Activated CD8-positive, alpha-beta T cell treated with anti-CD3 and anti-CD28 coated beads, Interleukin-2, amount 10 ng/mL, durations not matched to agents 7 days and 5 days (primary cell): Measurements from ENCODE around the gene ZNF436. TPM values are rescaled to one million over a fixed set of nuclear protein-coding genes. Genes with fewer than 3 reads are reported as not detected.

Experiments
- ATAC-seq: fragments of 150-1000 bp; cut with Tn5 transposase; one replicate; pipeline ENCODE4 v1.10.0; 2021; ENCODE audit warnings: moderate library complexity
- CTCF ChIA-PET: fragments of 350-600 bp; sonication (Branson Sonifier 250); formaldehyde crosslinking; loops from one replicate; lab custom pipeline; 2021; ENCODE audit warnings: antibody characterized with exemption; lab: Charles Lee
- POLR2A ChIA-PET: fragments of 350-600 bp; sonication (Branson Sonifier 250); formaldehyde crosslinking; loops from one replicate; lab custom pipeline; 2021; ENCODE audit warnings: antibody characterized with exemption; lab: Charles Lee
- DNase-seq: peaks from one replicate; pipeline ENCODE4 v3.0.0-alpha.2; 2020
- H3K27ac Mint-ChIP-seq: one replicate; pipeline ENCODE4 v1.8.0; 2021; ENCODE audit warnings: mild to moderate bottlenecking, mixed read lengths
- H3K27me3 Mint-ChIP-seq: one replicate; pipeline ENCODE4 v1.8.0; 2021; ENCODE audit warnings: low read depth, mixed read lengths
- H3K36me3 Mint-ChIP-seq: one replicate; pipeline ENCODE4 v1.8.0; 2021; ENCODE audit warnings: low read depth, mixed read lengths
- H3K4me1 Mint-ChIP-seq: one replicate; pipeline ENCODE4 v1.8.0; 2021; ENCODE audit warnings: low read depth, mixed read lengths
- H3K4me3 Mint-ChIP-seq: one replicate; pipeline ENCODE4 v1.8.0; 2021; ENCODE audit warnings: mild to moderate bottlenecking, mixed read lengths
- H3K9me3 Mint-ChIP-seq: one replicate; pipeline ENCODE4 v1.8.0; 2022; ENCODE audit warnings: mixed read lengths; ENCODE audit not compliant: insufficient read depth
- total RNA-seq, 2 experiments: library from RNA; stranded (reverse); gene quantifications; one replicate each; pipeline ENCODE4 v1.2.3, GENCODE V29; 2021

Gene ZNF436
- total RNA-seq, 2 experiments from 2014 or later, result 5.0 to 5.4 TPM

GRCh38 chr1:23401313-23401712 is 31.7 kb upstream of the ZNF436 start:
- Mint-ChIP-seq H3K9me3 (no peaks in the 10 kb centered on the region), H3K27me3 (no peaks in the 10 kb centered on the region), H3K4me3 (no peak overlapping the region), H3K27ac (no peak overlapping the region), H3K4me1 (peaks cover 11% of the 10 kb centered on the region), H3K36me3 (no peaks in the 10 kb centered on the region)
- ATAC-seq, result no peak
- DNase-seq, result no peak
- CTCF ChIA-PET, result no interaction called here
- POLR2A ChIA-PET, result no interaction called here

GRCh38 chr1:23400324-23401114 is 30.9 kb upstream of the ZNF436 start:
- H3K27me3 Mint-ChIP-seq, result no peaks in the 10 kb centered on the region
- no peak overlapping the region for H3K27ac Mint-ChIP-seq
- ATAC-seq (no peak), DNase-seq (no peak)
- peaks cover 2% of the 10 kb centered on the region for H3K36me3 Mint-ChIP-seq
- POLR2A ChIA-PET, result no interaction called here
- CTCF ChIA-PET, result no interaction called here
- peaks cover 14% of the 10 kb centered on the region for H3K4me1 Mint-ChIP-seq
- no peak overlapping the region for H3K4me3 Mint-ChIP-seq
- H3K9me3 Mint-ChIP-seq, result no peaks in the 10 kb centered on the region

- no peak overlapping the region for H3K27ac Mint-ChIP-seq
- no peak overlapping the region for H3K4me3 Mint-ChIP-seq
- H3K27me3 Mint-ChIP-seq, result no peaks in the 10 kb centered on the region
- ChIA-PET POLR2A (no interaction called here), CTCF (no interaction called here)
- ATAC-seq, result no peak
- H3K9me3 Mint-ChIP-seq, result no peaks in the 10 kb centered on the region
- peaks cover 2% of the 10 kb centered on the region for H3K36me3 Mint-ChIP-seq
- H3K4me1 Mint-ChIP-seq, result peaks cover 12% of the 10 kb centered on the region
- DNase-seq, result no peak
These were observed 29.6 kb upstream of the ZNF436 start for GRCh38 chr1:23399229-23399628.

- Mint-ChIP-seq H3K4me1 (peaks cover 3% of the 10 kb centered on the region), H3K36me3 (peaks cover 2% of the 10 kb centered on the region), H3K9me3 (no peaks in the 10 kb centered on the region), H3K4me3 (no peak overlapping the region), H3K27me3 (no peaks in the 10 kb centered on the region), H3K27ac (no peak overlapping the region)
- no peak for ATAC-seq
- ChIA-PET CTCF (no interaction called here), POLR2A (no interaction called here)
- DNase-seq, result no peak
These were observed 28.3 kb upstream of the ZNF436 start for GRCh38 chr1:23397908-23398307.

- peaks cover 2% of the 10 kb centered on the region for H3K36me3 Mint-ChIP-seq
- ChIA-PET CTCF (interaction anchor here (3.8 kb wide), 1 partner anchor 8 kb away, joined by 22 read pairs; no protein-coding TSS in a partner anchor), POLR2A (no interaction called here)
- peaks cover 3% of the 10 kb centered on the region for H3K4me1 Mint-ChIP-seq
- H3K27me3 Mint-ChIP-seq, result no peaks in the 10 kb centered on the region
- DNase-seq (no peak), ATAC-seq (no peak)
- H3K4me3 Mint-ChIP-seq, result no peak overlapping the region
- no peaks in the 10 kb centered on the region for H3K9me3 Mint-ChIP-seq
- H3K27ac Mint-ChIP-seq, result no peak overlapping the region
These were observed 26.7 kb upstream of the ZNF436 start for GRCh38 chr1:23396380-23396779.

GRCh38 chr1:23395849-23396248 is 26.2 kb upstream of the ZNF436 start:
- Mint-ChIP-seq H3K4me1 (peaks cover 3% of the 10 kb centered on the region), H3K36me3 (peaks cover 2% of the 10 kb centered on the region), H3K9me3 (no peaks in the 10 kb centered on the region), H3K27ac (no peak overlapping the region), H3K4me3 (no peak overlapping the region), H3K27me3 (no peaks in the 10 kb centered on the region)
- CTCF ChIA-PET, result interaction anchor here (3.8 kb wide), 1 partner anchor 8 kb away, joined by 22 read pairs; no protein-coding TSS in a partner anchor
- no peak for ATAC-seq
- DNase-seq, result no peak
- POLR2A ChIA-PET, result no interaction called here

GRCh38 chr1:23395154-23395724 is 25.6 kb upstream of the ZNF436 start:
- Mint-ChIP-seq H3K4me1 (peaks cover 3% of the 10 kb centered on the region), H3K27ac (no peak overlapping the region), H3K36me3 (peaks cover 2% of the 10 kb centered on the region), H3K27me3 (no peaks in the 10 kb centered on the region), H3K9me3 (no peaks in the 10 kb centered on the region), H3K4me3 (no peak overlapping the region)
- ChIA-PET POLR2A (interaction anchor here (1.9 kb wide), 1 partner anchor 51 kb away, joined by 4 read pairs; the partner anchor contains the start of gene HNRNPR), CTCF (interaction anchor here (3.8 kb wide), 1 partner anchor 9 kb away, joined by 22 read pairs; no protein-coding TSS in a partner anchor)
- DNase-seq, result no peak
- no peak for ATAC-seq

- no peak for ATAC-seq
- POLR2A ChIA-PET, result interaction anchor here (1.9 kb wide), 1 partner anchor 50 kb away, joined by 4 read pairs; the partner anchor contains the start of gene HNRNPR
- Mint-ChIP-seq H3K4me1 (peaks cover 3% of the 10 kb centered on the region), H3K9me3 (no peaks in the 10 kb centered on the region), H3K36me3 (peaks cover 2% of the 10 kb centered on the region), H3K4me3 (no peak overlapping the region), H3K27ac (no peak overlapping the region), H3K27me3 (no peaks in the 10 kb centered on the region)
- CTCF ChIA-PET, result interaction anchor here (3.8 kb wide), 1 partner anchor 9 kb away, joined by 22 read pairs; no protein-coding TSS in a partner anchor
- DNase-seq, result no peak
These were observed 25.0 kb upstream of the ZNF436 start for GRCh38 chr1:23394684-23395083.

- CTCF ChIA-PET, result interaction anchor here (3.8 kb wide), 1 partner anchor 10 kb away, joined by 22 read pairs; no protein-coding TSS in a partner anchor
- no peaks in the 10 kb centered on the region for H3K27me3 Mint-ChIP-seq
- H3K4me1 Mint-ChIP-seq, result peaks cover 3% of the 10 kb centered on the region
- POLR2A ChIA-PET, result interaction anchor here (1.9 kb wide), 1 partner anchor 50 kb away, joined by 4 read pairs; the partner anchor contains the start of gene HNRNPR
- no peak for ATAC-seq
- DNase-seq, result no peak
- peaks cover 2% of the 10 kb centered on the region for H3K36me3 Mint-ChIP-seq
- no peaks in the 10 kb centered on the region for H3K9me3 Mint-ChIP-seq
- no peak overlapping the region for H3K27ac Mint-ChIP-seq
- H3K4me3 Mint-ChIP-seq, result no peak overlapping the region
These were observed 24.5 kb upstream of the ZNF436 start for GRCh38 chr1:23394181-23394580.

GRCh38 chr1:23393706-23394105 is 24.1 kb upstream of the ZNF436 start:
- Mint-ChIP-seq H3K27me3 (no peaks in the 10 kb centered on the region), H3K9me3 (no peaks in the 10 kb centered on the region), H3K4me1 (peaks cover 3% of the 10 kb centered on the region), H3K36me3 (peaks cover 2% of the 10 kb centered on the region), H3K4me3 (no peak overlapping the region), H3K27ac (no peak overlapping the region)
- ATAC-seq (no peak), DNase-seq (no peak)
- ChIA-PET CTCF (interaction anchor here (3.8 kb wide), 1 partner anchor 10 kb away, joined by 22 read pairs; no protein-coding TSS in a partner anchor), POLR2A (interaction anchor here (1.9 kb wide), 1 partner anchor 49 kb away, joined by 4 read pairs; the partner anchor contains the start of gene HNRNPR)

- Mint-ChIP-seq H3K36me3 (peaks cover 2% of the 10 kb centered on the region), H3K27me3 (no peaks in the 10 kb centered on the region), H3K4me3 (no peak overlapping the region), H3K9me3 (no peaks in the 10 kb centered on the region), H3K4me1 (peaks cover 3% of the 10 kb centered on the region), H3K27ac (no peak overlapping the region)
- CTCF ChIA-PET, result no interaction called here
- DNase-seq, result no peak
- ATAC-seq, result no peak
- POLR2A ChIA-PET, result no interaction called here
These were observed 22.7 kb upstream of the ZNF436 start for GRCh38 chr1:23392125-23392855.
